VCaP (cell line): ENCODE measurements around the gene GRB10.

Experiments
- H3K27ac ChIP-seq: fragments of 450-650 bp; 2 replicates; pipeline ENCODE4 v1.5.1; 2017
- TF ChIP-seq, protein P1 (sequence below): fragments of 450-650 bp; conservative IDR thresholded peaks from 2 replicates; pipeline ENCODE4 v1.5.1; 2017; ENCODE audit warnings: mild to moderate bottlenecking, moderate library complexity

Gene GRB10

DNA sequence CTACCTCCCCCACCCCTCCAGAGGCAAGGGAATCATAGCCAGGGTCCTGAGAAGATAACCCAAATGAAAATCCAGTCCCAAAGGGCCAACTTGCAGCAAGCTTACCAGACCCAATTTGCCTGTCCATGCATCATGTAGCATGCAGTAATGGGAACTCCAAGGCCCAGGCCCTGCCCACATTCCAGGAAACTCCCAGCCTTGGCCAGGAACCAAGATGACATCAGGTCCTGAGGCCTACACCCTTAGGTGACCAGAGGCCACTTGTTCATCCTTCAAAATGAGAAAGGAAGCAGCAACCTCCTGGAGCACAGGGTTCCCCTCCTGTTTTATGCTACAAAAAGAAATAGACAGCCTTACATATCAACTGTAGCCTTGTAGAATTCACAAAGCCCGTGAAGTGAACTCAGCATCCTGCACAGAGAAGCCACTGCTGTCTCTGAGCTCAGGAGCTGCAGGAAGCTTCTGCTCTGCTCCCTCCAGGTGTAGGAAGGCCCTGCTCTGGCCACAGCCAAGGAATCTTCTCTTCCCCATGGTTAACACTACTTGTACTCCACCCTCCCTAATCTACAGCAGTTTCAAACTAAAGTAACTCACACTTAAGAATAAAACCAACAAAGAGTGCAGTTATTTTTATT is 30.3 kb upstream of the GRB10 start:
- H3K27ac ChIP-seq: no peak overlapping the region

GRCh38 chr7:50812094-50812493 is 29.4 kb upstream of the GRB10 start:
- H3K27ac ChIP-seq: no peak overlapping the region
- TF ChIP-seq, protein P1, sequence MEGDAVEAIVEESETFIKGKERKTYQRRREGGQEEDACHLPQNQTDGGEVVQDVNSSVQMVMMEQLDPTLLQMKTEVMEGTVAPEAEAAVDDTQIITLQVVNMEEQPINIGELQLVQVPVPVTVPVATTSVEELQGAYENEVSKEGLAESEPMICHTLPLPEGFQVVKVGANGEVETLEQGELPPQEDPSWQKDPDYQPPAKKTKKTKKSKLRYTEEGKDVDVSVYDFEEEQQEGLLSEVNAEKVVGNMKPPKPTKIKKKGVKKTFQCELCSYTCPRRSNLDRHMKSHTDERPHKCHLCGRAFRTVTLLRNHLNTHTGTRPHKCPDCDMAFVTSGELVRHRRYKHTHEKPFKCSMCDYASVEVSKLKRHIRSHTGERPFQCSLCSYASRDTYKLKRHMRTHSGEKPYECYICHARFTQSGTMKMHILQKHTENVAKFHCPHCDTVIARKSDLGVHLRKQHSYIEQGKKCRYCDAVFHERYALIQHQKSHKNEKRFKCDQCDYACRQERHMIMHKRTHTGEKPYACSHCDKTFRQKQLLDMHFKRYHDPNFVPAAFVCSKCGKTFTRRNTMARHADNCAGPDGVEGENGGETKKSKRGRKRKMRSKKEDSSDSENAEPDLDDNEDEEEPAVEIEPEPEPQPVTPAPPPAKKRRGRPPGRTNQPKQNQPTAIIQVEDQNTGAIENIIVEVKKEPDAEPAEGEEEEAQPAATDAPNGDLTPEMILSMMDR: no peak

More for the DNA sequence above, 30.3 kb upstream of the GRB10 start:
- TF ChIP-seq, protein P1: no peak

DNA sequence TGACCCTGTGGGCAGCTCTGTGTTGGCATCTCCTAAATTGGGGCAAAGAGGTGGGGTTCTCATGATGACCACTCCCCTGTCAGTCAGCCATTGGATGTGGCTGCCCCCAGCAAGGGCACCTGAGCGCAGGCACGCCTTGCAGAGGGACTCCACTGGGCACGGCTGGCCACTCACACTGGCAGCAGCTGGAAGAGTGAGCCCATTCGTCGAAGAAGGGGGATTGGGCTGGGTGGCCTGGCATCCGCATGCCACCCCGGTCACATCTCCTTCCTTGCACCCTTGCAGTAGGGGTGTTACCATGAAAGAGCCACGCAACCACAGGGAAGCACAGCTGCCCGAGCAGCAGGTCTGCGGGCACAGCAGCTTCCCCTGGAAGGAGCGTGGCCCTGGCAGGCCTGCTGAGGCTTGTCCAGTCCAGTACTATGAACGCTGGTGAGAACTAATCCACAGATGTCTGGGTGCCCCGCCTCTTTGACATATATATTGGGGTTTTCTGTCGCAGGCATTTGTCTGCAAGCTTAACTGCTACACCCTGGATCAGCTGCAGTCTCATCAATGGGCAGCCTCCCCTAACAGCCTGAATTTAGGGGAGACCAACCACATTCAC is 25.7 kb upstream of the GRB10 start:
- TF ChIP-seq, protein P1: no peak
- no peak overlapping the region for H3K27ac ChIP-seq

DNA sequence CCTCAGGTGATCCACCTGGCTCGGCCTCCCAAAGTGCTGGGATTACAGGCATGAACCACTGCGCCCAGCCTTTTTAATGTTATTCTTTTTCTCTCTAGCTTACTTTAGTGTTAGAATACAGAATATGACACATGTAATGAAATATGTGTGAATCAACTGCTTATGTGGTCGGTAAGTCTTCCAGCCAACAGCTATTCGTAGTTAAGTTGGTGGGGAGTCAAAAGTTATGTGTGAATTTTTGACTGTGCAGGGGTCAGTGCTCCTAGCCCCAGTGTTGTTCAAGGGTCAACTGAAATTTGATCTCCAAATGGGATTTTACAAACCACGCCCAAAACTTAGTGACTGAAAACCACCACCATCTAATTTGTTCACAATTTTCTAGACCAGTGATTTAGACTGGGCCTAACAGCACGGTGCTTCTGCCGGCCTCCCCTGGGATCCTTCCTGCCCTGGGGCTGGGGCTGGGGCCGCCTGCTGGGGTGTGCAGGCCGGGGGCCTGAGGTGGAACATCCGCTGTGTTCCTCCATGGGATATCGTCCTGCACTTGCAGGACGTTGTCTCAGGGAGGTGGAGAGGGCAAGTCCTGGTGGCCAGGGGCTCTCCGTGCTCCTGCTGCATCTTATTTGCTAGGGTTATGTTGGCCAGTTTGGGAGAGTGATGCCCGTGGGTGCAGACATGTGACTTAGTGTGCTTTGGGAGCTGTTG is 24.5 kb upstream of the GRB10 start:
- H3K27ac ChIP-seq: no peak overlapping the region
- TF ChIP-seq, protein P1: no peak

- H3K27ac ChIP-seq: no peak overlapping the region
- TF ChIP-seq, protein P1: no peak
Observed at GRCh38 chr7:50806143-50806542, 23.4 kb upstream of the GRB10 start.

- TF ChIP-seq, protein P1: no peak
- H3K27ac ChIP-seq: no peak overlapping the region
Observed at GRCh38 chr7:50805447-50806125, 22.9 kb upstream of the GRB10 start.
